ENCODE data around the gene CDHR3.
"Not testable (repeated sequence)": the region's sequence is repeated elsewhere in the genome, so short reads cannot be mapped to it uniquely, and the experiment has no call there.

The CDHR3 gene

DNA sequence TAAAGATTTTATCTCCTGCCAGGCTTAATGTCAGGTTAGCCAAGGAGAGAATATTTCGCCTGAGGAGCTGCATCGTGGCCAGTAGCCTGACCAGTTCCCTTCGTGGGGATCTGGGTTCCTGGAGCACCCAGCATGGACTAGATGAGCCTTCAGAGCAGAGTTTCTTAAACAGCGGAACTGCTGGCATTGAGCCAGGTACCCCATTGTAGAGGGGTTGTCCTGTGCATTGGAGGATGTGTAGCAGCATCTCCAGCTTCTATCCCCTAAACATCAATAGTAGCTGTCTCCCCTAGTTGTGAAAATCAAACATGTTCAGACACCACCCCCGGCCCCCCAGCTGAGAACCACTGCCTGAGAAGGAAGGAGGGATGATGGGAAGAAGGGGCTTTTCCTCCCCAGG is 36.2 kb downstream of the CDHR3 start:
- H3K9me3 ChIP-seq (ENCODE audit: control insufficient read depth, insufficient read depth, low read length): no peaks in the 10 kb centered on the region
- no peak overlapping the region for H3K9ac ChIP-seq (ENCODE audit: low read depth, low read length)
- no peaks in the 10 kb centered on the region for H3K36me3 ChIP-seq (ENCODE audit: insufficient read depth, low read length)
- no peaks in the 10 kb centered on the region for H3K4me1 ChIP-seq (ENCODE audit: insufficient read depth, low read length)

DNA sequence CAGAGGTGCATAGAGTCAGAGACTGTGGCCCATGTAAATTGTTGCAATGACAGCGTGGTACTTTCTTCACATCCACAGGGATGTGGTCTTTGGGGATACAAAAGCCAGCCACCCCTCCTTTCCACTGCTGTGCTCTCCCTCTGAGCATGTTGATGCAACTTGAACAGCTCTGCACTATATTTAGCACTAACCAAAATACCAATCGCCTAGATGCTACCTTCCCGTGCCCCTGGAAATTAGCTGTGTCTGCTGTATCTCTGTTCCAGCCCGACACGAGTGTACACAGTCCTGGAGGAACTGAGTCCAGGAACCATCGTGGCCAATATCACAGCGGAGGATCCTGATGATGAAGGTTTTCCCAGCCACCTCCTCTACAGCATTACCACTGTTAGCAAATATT is 38.1 kb downstream of the CDHR3 start:
- no peaks in the 10 kb centered on the region for H3K4me1 ChIP-seq (ENCODE audit: insufficient read depth, low read length)
- no peaks in the 10 kb centered on the region for H3K36me3 ChIP-seq (ENCODE audit: insufficient read depth, low read length)
- H3K9me3 ChIP-seq (ENCODE audit: control insufficient read depth, insufficient read depth, low read length): peaks cover 5% of the 10 kb centered on the region
- no peak overlapping the region for H3K9ac ChIP-seq (ENCODE audit: low read depth, low read length)

DNA sequence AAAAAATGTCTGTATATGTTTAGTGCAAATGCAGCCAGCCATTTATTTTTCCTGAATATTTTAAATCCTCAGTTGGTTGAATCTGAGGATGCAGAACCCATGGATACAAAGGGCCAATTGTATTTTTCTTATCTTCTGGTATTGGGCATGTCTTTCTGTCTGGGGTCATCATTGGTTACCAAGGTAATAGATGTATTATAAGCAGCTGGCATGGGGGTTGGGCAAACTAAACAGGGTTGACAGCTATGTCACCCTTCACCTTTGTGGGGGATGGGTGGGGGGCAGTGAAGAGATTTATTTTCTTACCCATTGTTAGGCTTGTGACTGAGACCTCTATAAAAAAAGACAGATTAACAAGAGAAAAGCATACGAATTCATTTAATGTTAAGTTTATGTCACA is 38.8 kb downstream of the CDHR3 start:
- no peaks in the 10 kb centered on the region for H3K4me1 ChIP-seq (ENCODE audit: insufficient read depth, low read length)

DNA sequence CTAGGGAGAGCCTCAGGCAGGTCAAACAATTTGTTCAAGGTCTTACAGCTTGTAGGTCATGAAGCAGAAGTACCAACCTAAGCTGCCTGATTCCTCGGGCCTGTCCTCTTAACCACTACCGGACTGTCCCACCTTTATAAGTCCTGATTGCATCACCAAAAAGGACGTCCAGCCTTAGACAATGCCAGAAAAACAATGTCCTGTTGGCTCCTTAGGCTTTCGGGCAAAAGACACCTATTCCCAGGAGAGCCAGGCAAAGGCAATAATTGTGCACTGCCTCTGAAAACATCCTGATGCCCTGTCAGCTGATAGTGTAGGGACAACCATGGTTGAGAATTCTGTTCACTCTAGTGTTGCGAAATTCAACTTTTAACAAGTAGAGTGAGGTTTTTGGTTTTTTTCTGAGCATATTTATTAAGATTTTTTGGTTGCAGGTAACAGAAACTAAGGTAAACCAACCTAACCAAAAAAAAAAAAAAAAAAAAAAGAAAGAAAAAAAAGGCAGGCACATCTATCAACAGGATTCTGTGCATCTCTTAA is 40.5 kb downstream of the CDHR3 start:
- peaks cover 5% of the 10 kb centered on the region for H3K9me3 ChIP-seq (ENCODE audit: control insufficient read depth, insufficient read depth, low read length)
- H3K9ac ChIP-seq (ENCODE audit: low read depth, low read length): no peak overlapping the region
- no peaks in the 10 kb centered on the region for H3K4me1 ChIP-seq (ENCODE audit: insufficient read depth, low read length)
- no peaks in the 10 kb centered on the region for H3K36me3 ChIP-seq (ENCODE audit: insufficient read depth, low read length)

More for the DNA sequence above, 38.8 kb downstream of the CDHR3 start:
- Histone ChIP-seq H3K9ac (ENCODE audit: low read depth, low read length) (no peak overlapping the region), H3K9me3 (ENCODE audit: control insufficient read depth, insufficient read depth, low read length) (peaks cover 5% of the 10 kb centered on the region), H3K36me3 (ENCODE audit: insufficient read depth, low read length) (no peaks in the 10 kb centered on the region)

DNA sequence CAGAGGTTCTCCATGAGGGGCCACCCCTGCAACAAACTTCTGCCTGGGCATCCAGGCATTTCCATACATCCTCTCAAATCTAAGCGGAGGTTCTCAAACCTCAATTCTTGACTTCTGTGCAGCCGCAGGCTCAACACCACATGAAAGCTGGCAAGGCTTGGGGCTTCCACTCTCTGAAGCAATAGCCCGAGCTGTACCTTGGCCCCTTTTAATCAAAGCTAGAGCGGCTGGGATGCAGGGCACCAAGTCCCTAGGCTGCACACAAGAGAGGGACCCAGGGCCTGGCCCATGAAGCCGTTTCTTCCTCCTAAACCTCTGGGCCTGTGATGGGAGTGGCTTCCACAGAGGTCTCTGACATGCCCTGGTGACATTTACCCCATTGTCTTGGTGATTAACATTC is 43.8 kb downstream of the CDHR3 start:
- H3K9me3 ChIP-seq (ENCODE audit: control insufficient read depth, insufficient read depth, low read length): peaks cover 5% of the 10 kb centered on the region
- no peaks in the 10 kb centered on the region for H3K36me3 ChIP-seq (ENCODE audit: insufficient read depth, low read length)
- H3K9ac ChIP-seq (ENCODE audit: low read depth, low read length): no peak overlapping the region
- H3K4me1 ChIP-seq (ENCODE audit: insufficient read depth, low read length): peaks cover 11% of the 10 kb centered on the region

DNA sequence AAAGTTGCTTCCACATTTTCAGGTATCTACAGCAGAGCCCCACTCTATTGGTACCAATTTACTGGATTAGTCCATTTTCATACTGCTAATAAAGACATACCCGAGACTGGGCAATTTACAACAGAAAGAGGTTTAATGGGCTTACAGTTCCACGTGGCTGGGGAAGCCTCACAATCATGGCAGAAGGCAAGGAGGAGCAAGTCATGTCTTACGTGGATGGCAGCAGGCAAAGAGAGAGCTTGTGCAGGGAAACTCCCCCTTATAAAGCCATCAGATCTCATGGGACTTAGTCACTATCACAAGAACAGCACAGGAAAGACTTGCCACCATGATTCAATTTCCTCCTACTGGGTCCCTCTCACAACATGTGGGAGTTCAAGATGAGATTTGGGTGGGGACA is 44.7 kb downstream of the CDHR3 start:
- not testable (repeated sequence) for H3K36me3 ChIP-seq (ENCODE audit: insufficient read depth, low read length); H3K9ac ChIP-seq (ENCODE audit: low read depth, low read length); H3K9me3 ChIP-seq (ENCODE audit: control insufficient read depth, insufficient read depth, low read length)
- H3K4me1 ChIP-seq (ENCODE audit: insufficient read depth, low read length): peaks cover 11% of the 10 kb centered on the region

DNA sequence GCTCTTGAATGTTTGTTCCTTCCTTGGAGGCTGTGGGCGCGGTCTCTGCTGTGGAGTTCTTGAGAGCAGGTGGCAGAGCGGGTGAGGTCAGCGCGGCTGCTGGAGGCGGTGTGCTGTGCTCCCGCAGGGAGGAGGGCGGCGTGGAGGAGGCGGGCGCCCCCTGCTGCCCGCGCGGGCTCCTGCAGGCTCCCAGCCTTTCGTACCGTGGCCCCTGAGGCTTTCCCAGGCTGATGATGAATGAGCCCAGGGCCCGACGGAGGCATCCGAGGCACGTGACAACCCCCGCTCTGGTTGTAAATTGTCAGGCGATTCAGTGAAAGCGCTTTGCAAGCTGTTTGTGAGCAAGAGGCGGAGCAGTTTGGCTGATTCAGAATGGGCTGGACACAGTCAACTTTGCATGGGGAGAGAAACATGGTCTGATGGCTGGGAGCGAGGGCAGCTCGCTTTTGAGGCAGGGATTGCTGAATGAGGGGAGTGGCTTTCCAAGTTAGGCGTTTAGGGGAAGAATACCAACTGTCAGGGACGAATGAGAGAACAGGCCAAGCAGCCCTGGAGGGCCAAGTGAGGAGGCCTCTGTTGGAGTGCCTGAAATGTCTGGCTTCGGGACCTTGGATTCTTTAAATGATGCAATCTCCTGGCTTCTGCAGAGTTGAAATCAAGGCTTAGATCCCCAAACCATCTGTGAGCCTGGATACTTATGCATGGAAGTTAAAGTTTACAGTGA is 46.6 kb downstream of the CDHR3 start:
- H3K9me3 ChIP-seq (ENCODE audit: control insufficient read depth, insufficient read depth, low read length): peaks cover 5% of the 10 kb centered on the region
- H3K4me1 ChIP-seq (ENCODE audit: insufficient read depth, low read length): peaks cover 11% of the 10 kb centered on the region
- peak overlapping the region; percentile 15; the same call in 1 of the 2 replicates for H3K9ac ChIP-seq (ENCODE audit: low read depth, low read length)

DNA sequence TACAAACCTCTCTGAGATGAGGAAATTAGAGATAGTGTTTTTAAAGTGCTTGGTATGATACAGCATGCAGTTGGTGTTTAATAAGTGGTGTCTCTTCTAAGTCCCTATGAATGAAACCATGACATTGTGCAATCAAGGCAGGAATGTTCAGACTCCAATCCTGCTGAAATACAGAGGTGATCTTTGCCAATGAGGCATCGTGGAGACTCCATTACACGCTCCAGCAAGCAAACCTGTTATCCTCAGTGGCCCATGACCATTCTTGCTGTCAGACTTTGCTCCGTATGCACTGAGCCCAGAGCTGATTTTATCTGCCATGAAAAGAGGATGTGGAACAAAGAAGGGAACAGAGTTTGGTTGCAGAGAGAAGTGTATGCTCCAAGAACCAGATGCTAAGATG is 47.3 kb downstream of the CDHR3 start:
- peaks cover 5% of the 10 kb centered on the region for H3K9me3 ChIP-seq (ENCODE audit: control insufficient read depth, insufficient read depth, low read length)
- peaks cover 11% of the 10 kb centered on the region for H3K4me1 ChIP-seq (ENCODE audit: insufficient read depth, low read length)
- H3K36me3 ChIP-seq (ENCODE audit: insufficient read depth, low read length): no peaks in the 10 kb centered on the region
- 0 out of 2 replicates have a peak overlapping the region, but pooled peaks have one; percentile 15 for H3K9ac ChIP-seq (ENCODE audit: low read depth, low read length)

More for the DNA sequence above, 46.6 kb downstream of the CDHR3 start:
- no peaks in the 10 kb centered on the region for H3K36me3 ChIP-seq (ENCODE audit: insufficient read depth, low read length)

DNA sequence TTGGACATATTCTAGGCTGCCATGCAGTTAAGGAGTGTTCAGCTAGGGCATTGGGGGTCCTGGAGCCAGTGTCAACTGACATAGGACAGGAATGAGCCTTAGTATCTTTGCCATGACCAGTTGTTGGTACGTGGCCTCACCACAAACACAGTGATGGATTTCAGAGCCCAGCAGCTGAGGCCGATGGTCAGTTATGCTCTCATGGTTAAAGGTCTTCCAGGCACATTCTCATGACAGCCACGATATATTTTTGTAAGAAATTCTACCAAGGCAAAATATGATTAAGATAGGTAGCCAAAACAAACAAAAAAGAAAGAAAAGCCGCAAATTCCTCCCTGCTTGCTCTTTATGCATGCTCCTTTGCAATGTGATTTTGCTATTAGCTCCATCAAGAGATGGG is 47.8 kb downstream of the CDHR3 start:
- H3K9me3 ChIP-seq (ENCODE audit: control insufficient read depth, insufficient read depth, low read length): peaks cover 2% of the 10 kb centered on the region; the same call in 1 of the 2 replicates
- no peak overlapping the region for H3K9ac ChIP-seq (ENCODE audit: low read depth, low read length)
- no peaks in the 10 kb centered on the region for H3K36me3 ChIP-seq (ENCODE audit: insufficient read depth, low read length)
- H3K4me1 ChIP-seq (ENCODE audit: insufficient read depth, low read length): peaks cover 12% of the 10 kb centered on the region

DNA sequence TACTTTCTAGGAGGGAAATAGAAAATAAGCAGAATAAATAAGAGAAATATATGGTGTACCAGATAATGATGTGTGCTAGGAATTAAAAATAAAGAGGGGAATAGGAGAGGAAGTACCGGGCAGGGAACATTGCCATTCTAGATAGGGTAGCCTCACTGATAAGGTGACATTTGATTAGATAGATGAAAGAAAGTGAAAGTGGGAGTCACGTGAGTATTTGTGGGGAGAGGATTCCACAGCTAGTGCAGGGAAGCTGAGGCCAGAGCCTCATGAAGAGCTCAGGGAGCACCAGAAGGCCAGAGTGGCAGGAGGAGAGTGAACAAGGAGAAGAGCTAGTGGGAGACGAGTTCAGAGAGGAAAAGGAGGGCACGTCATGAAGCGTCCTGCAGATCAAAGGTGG is 49.1 kb downstream of the CDHR3 start:
- peaks cover 21% of the 10 kb centered on the region for H3K4me1 ChIP-seq (ENCODE audit: insufficient read depth, low read length)
- no peaks in the 10 kb centered on the region for H3K36me3 ChIP-seq (ENCODE audit: insufficient read depth, low read length)
- H3K9ac ChIP-seq (ENCODE audit: low read depth, low read length): no peak overlapping the region
- no peaks in the 10 kb centered on the region; the same call in 1 of the 2 replicates for H3K9me3 ChIP-seq (ENCODE audit: control insufficient read depth, insufficient read depth, low read length)

DNA sequence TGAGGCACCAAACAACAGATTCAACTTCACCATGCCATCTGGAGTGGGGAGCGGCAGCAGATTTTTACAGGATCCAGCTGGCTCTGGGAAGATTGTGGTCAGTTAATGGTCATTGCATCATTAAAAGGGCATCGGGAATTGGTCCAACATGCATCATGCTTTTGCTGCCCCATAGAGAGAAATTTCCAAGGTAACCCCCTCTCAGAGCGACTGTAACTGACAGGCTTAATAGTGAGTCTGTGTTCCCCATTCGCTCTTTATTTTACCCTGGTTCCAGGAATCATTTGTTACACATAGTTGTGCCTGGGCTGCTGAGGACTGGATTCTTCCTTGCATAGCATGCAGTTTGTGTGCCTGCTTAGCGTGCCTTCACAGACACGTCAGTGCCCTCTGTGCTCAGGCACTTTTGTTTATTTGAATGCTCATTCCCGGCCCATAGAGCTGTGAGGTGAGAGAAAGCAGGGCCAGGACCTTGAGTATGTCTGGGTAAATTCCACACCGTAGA is 49.9 kb downstream of the CDHR3 start:
- Histone ChIP-seq H3K9me3 (ENCODE audit: control insufficient read depth, insufficient read depth, low read length) (no peaks in the 10 kb centered on the region; the same call in 1 of the 2 replicates), H3K9ac (ENCODE audit: low read depth, low read length) (no peak overlapping the region), H3K36me3 (ENCODE audit: insufficient read depth, low read length) (no peaks in the 10 kb centered on the region), H3K4me1 (ENCODE audit: insufficient read depth, low read length) (peaks cover 21% of the 10 kb centered on the region)

DNA sequence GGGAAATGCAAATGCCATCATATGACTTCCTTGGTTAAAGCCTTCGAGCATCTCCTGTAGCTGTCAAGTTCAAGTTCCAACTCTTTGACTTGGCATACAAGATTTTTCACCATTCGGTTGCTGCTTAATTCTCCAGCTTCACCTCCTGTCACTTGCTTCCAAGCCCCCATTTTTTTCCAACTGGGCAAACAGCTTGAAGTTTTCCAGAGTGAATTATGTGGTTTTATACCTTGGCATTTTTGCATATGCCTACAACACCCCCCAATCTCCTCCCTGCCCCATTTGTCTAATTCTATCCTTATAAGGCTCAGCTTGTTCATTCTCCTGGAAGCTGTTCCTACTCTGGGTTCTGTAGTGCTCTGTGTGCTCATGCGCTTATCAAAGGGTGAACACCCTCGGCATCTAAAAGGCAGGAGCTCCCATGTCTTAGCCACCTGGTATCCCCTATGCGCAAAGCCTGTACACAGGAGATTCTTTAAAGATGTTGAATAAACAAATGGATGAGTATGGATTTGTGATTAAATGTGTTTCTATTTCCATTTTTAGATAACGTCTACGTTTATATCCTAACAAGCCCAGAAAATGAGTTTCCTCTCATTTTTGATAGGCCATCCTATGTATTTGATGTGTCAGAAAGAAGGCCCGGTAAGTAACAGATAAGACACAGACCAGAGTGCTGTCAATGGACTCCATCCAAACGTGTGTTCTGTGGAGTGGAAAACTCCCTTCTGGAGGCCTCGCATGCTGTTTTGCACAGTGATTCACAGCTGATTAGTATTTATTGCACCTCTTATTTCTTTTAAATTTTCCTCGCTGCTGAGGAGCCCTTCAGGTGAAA is 52.5 kb downstream of the CDHR3 start:
- no peaks in the 10 kb centered on the region for H3K36me3 ChIP-seq (ENCODE audit: insufficient read depth, low read length)
- H3K9ac ChIP-seq (ENCODE audit: low read depth, low read length): no peak overlapping the region
- no peaks in the 10 kb centered on the region for H3K9me3 ChIP-seq (ENCODE audit: control insufficient read depth, insufficient read depth, low read length)
- peaks cover 19% of the 10 kb centered on the region for H3K4me1 ChIP-seq (ENCODE audit: insufficient read depth, low read length)

DNA sequence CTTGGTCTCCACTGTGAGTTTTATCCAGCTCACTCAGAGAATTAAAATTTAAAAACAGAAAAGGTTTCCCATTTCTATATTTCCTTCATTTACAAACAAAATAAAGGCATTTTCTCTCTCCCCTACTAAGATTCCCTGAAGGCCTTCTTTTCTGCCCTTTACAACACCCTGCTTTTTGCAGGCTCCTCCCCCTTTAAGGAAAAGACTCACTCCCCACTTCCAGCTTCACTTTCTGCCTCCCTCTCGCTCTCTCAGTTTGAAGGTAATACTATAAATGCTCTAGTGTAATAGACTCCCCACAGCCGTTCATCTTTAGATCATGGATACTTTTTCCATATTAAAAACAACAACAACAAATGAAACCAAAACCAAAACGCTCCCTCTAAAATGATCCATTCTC is 53.3 kb downstream of the CDHR3 start:
- Histone ChIP-seq H3K9ac (ENCODE audit: low read depth, low read length) (no peak overlapping the region), H3K4me1 (ENCODE audit: insufficient read depth, low read length) (peaks cover 26% of the 10 kb centered on the region), H3K36me3 (ENCODE audit: insufficient read depth, low read length) (no peaks in the 10 kb centered on the region), H3K9me3 (ENCODE audit: control insufficient read depth, insufficient read depth, low read length) (no peaks in the 10 kb centered on the region)

DNA sequence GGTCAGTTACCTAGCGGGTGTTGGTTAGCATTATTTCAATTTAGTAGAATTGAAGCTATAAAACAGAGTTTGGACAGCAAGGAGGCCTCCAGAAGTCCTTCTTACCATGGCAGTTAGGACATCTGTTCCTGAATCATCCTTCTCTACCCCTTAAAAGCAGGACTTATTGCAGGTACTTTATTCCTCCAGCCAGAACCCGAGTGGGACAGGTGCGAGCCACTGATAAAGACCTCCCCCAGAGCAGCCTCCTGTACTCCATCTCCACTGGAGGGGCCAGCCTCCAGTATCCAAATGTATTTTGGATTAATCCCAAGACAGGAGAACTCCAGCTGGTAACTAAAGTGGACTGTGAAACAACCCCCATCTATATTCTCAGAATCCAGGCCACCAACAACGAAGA is 54.6 kb downstream of the CDHR3 start:
- Histone ChIP-seq H3K9me3 (ENCODE audit: control insufficient read depth, insufficient read depth, low read length) (no peaks in the 10 kb centered on the region), H3K4me1 (ENCODE audit: insufficient read depth, low read length) (peaks cover 27% of the 10 kb centered on the region), H3K36me3 (ENCODE audit: insufficient read depth, low read length) (no peaks in the 10 kb centered on the region), H3K9ac (ENCODE audit: low read depth, low read length) (no peak overlapping the region)

Data from ES-I3 (cell line).